Parathyroid adenoma (tissue), 2 donors: ENCODE results near the gene KCNQ1.

Experiments
- H2AFZ ChIP-seq: fragments of 300-600 bp; sonication (generic); one replicate; pipeline ENCODE4 v1.7.0; 2017; ENCODE audit warnings: antibody characterized with exemption, mild to moderate bottlenecking
- H3K27ac ChIP-seq: fragments of 300-600 bp; sonication (generic); one replicate; pipeline ENCODE4 v1.7.0; 2017
- H3K27me3 ChIP-seq: fragments of 300-600 bp; sonication (generic); one replicate; pipeline ENCODE4 v1.7.0; 2017; ENCODE audit warnings: low read length; ENCODE audit not compliant: control insufficient read depth, insufficient read depth
- H3K36me3 ChIP-seq: fragments of 300-600 bp; sonication (generic); one replicate; pipeline ENCODE4 v1.7.0; 2017; ENCODE audit warnings: low read length; ENCODE audit not compliant: control insufficient read depth, insufficient read depth
- H3K4me1 ChIP-seq: fragments of 300-600 bp; sonication (generic); one replicate; pipeline ENCODE4 v1.7.0; 2017; ENCODE audit warnings: control low read depth
- H3K4me2 ChIP-seq: fragments of 300-600 bp; sonication (generic); one replicate; pipeline ENCODE4 v1.7.0; 2017; ENCODE audit warnings: low read length
- H3K4me3 ChIP-seq: fragments of 300-600 bp; sonication (generic); one replicate; pipeline ENCODE4 v1.7.0; 2017; ENCODE audit warnings: low read depth, low read length
- H3K79me2 ChIP-seq: fragments of 300-600 bp; sonication (generic); one replicate; pipeline ENCODE4 v1.7.0; 2017; ENCODE audit warnings: control low read depth
- H3K9ac ChIP-seq: fragments of 300-600 bp; sonication (generic); one replicate; pipeline ENCODE4 v1.7.0; 2017; ENCODE audit warnings: mild to moderate bottlenecking
- H3K9me3 ChIP-seq: fragments of 300-600 bp; sonication (generic); one replicate; pipeline ENCODE4 v1.7.0; 2017; ENCODE audit warnings: low read length; ENCODE audit not compliant: control insufficient read depth
- TF ChIP-seq, protein P1 (sequence below): fragments of 300-600 bp; sonication (generic); IDR thresholded peaks from one replicate; pipeline ENCODE4 v1.7.0; 2017; ENCODE audit warnings: antibody characterized with exemption, mild to moderate bottlenecking
- donor health status: primary hyperparathyroidism.

The KCNQ1 gene

GRCh38 chr11:2742611-2743426, 298.0 kb downstream of the KCNQ1 start:
- H3K9ac ChIP-seq, result no peak overlapping the region
- no peaks in the 10 kb centered on the region for H3K36me3 ChIP-seq
- no peak overlapping the region for H3K4me3 ChIP-seq
- TF ChIP-seq, protein P1, sequence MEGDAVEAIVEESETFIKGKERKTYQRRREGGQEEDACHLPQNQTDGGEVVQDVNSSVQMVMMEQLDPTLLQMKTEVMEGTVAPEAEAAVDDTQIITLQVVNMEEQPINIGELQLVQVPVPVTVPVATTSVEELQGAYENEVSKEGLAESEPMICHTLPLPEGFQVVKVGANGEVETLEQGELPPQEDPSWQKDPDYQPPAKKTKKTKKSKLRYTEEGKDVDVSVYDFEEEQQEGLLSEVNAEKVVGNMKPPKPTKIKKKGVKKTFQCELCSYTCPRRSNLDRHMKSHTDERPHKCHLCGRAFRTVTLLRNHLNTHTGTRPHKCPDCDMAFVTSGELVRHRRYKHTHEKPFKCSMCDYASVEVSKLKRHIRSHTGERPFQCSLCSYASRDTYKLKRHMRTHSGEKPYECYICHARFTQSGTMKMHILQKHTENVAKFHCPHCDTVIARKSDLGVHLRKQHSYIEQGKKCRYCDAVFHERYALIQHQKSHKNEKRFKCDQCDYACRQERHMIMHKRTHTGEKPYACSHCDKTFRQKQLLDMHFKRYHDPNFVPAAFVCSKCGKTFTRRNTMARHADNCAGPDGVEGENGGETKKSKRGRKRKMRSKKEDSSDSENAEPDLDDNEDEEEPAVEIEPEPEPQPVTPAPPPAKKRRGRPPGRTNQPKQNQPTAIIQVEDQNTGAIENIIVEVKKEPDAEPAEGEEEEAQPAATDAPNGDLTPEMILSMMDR, result no peak
- no peaks in the 10 kb centered on the region for H3K27me3 ChIP-seq
- H3K4me2 ChIP-seq, result no peak overlapping the region
- H3K27ac ChIP-seq, result no peak overlapping the region
- peaks cover 5% of the 10 kb centered on the region for H3K4me1 ChIP-seq
- no peaks in the 10 kb centered on the region for H3K79me2 ChIP-seq
- H3K9me3 ChIP-seq, result no peaks in the 10 kb centered on the region
- H2AFZ ChIP-seq, result no peak overlapping the region

- TF ChIP-seq, protein P1, result no peak
- Histone ChIP-seq H3K4me1 (peaks cover 9% of the 10 kb centered on the region), H3K36me3 (no peaks in the 10 kb centered on the region), H3K4me2 (no peak overlapping the region), H3K79me2 (no peaks in the 10 kb centered on the region), H3K4me3 (no peak overlapping the region), H2AFZ (no peak overlapping the region), H3K27me3 (no peaks in the 10 kb centered on the region), H3K27ac (no peak overlapping the region), H3K9ac (no peak overlapping the region), H3K9me3 (no peaks in the 10 kb centered on the region)
These were observed 298.8 kb downstream of the KCNQ1 start for GRCh38 chr11:2743427-2744110.

- peaks cover 10% of the 10 kb centered on the region for H3K4me1 ChIP-seq
- H3K4me3 ChIP-seq, result no peak overlapping the region
- no peaks in the 10 kb centered on the region for H3K36me3 ChIP-seq
- H2AFZ ChIP-seq, result no peak overlapping the region
- no peaks in the 10 kb centered on the region for H3K9me3 ChIP-seq
- TF ChIP-seq, protein P1, result no peak
- no peak overlapping the region for H3K27ac ChIP-seq
- no peaks in the 10 kb centered on the region for H3K27me3 ChIP-seq
- H3K4me2 ChIP-seq, result no peak overlapping the region
- H3K9ac ChIP-seq, result no peak overlapping the region
- no peaks in the 10 kb centered on the region for H3K79me2 ChIP-seq
These were observed 299.4 kb downstream of the KCNQ1 start for GRCh38 chr11:2744166-2744565.

GRCh38 chr11:2745511-2745910, 300.7 kb downstream of the KCNQ1 start:
- Histone ChIP-seq H3K79me2 (no peaks in the 10 kb centered on the region), H3K4me2 (no peak overlapping the region), H3K4me3 (no peak overlapping the region), H3K36me3 (no peaks in the 10 kb centered on the region), H2AFZ (no peak overlapping the region), H3K9ac (no peak overlapping the region), H3K4me1 (peaks cover 10% of the 10 kb centered on the region), H3K9me3 (no peaks in the 10 kb centered on the region), H3K27ac (no peak overlapping the region), H3K27me3 (no peaks in the 10 kb centered on the region)
- TF ChIP-seq, protein P1, result no peak
